H54 (cell line): ENCODE measurements around the gene CDC34.

Experiments
- DNase-seq: peaks from one replicate; pipeline ENCODE4 v3.0.0; 2011; ENCODE audit warnings: low spot score, mixed read lengths; ENCODE audit not compliant: insufficient read length
- FAIRE-seq: peaks from 3 replicates; lab custom pipeline; 2011; peaks lifted over from hg19 to GRCh38; lab: Jason Lieb, UNC
- POLR2A ChIP-seq: IDR thresholded peaks from 2 replicates; pipeline ENCODE4 v1.6.1; 2011; ENCODE audit warnings: low read depth, mild to moderate bottlenecking, low read length

Gene CDC34

DNA sequence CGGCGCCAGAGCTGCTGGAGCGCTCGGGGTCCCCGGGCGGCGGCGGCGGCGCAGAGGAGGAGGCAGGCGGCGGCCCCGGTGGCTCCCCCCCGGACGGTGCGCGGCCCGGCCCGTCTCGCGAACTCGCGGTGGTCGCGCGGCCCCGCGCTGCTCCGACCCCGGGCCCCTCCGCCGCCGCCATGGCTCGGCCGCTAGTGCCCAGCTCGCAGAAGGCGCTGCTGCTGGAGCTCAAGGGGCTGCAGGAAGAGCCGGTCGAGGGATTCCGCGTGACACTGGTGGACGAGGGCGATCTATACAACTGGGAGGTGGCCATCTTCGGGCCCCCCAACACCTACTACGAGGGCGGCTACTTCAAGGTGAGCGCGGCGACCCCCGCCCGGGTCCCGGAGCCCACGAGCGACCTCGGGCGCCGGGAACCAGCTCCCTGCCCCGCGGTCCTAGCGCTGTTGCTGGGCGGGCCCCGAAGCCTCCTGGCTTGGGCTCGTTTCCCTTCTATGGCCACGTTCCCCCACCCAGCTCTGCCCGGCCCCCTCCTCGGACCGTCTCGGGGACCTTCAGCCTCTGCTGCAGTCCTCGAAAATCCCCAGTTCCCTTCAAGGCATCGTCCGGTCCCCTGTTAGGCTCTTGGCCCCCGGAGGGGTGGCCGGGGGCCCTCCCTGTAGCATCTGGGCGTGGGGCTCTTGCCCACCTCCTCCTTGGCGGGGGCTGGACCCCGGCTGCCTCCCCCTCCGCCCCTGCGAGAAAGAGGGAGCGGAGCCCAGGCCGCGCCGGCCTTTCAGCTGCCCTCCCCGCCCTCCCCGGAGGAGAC lies at the start of gene CDC34:
CDC34 (plus strand) TSS at position 8 of the 808 bp plus-strand sequence; CDS start at position 180, 172 bp downstream.
- no peak for FAIRE-seq
- no peak for DNase-seq
- TF ChIP-seq POLR2A = peak; percentile 79

DNA sequence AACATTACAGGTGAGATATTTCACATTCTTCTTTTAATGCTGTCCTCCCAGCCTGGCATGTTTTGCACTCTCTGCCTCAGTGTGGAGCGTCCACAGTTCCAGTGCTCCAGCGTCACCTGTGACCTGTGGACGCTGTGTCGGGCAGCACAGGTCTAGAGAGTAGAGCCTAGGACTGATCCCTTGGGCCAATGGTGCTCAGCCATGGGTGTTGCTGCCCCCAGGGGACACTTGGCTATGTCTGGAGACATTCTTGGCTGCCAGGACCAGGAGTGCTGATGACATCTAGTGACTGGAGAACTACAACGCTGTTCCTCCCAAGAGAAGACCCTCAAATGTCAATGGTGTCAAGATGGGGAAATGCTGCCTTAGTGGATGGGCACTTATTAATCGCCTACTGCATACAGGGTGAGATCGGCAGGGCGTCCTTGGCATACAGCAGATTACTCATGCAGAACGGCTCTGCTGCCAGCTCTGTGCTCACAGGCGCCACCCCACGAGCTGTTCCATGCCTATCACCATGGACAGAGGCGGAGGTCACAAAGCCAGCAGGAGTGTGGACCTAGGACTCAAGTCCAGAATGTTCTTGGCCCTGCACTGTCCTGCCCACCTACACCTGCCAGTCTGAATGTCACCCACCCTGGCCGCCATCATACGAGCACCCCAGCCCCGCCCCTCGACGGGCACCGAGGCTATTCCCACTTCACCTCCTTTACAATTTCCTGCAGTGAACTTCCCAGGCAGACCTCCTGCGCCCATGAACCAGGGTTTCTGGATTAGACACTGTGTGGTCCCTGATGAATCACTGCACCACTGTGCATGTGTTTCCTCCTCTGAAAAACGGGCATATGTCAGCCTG lies 49.1 kb upstream of the CDC34 start:
- FAIRE-seq = no peak
- no peak for TF ChIP-seq POLR2A
- no peak for DNase-seq

DNA sequence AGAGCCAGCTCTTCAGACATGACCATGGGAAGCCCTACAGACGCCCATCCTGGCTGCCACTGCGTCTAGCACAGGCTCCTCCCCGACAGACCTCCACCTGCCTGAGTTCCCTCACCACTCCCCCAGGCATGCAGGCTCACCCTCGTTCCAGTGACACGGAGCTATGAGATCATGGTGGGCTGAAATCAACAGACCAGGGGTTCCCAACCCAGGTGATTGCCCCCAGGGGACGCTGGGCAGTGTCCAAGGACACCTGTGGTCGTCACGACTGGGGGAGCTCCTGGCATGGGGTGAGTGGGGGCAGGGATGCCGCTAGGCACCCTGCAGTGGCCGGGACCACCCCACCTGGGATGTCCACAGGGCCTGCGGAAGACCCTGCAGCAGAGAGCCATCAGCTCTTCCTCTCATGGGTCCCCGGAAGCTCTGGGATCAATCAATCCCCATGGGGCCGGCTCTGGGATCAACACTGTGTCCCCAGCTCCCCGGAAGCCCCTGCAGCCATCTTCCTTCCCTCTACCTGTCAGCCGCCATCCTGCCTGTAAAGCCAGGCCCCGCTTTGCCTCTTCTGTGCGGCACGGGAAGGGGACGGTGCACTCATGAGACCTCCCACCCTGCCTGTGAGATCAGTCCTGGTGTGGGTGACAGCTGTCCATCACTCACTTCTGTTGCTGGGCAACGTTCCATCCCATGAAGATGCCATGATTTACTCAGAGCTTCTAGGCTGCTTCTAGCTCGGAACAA lies 48.1 kb upstream of the CDC34 start:
- FAIRE-seq (no peak), DNase-seq (no peak)
- no peak for TF ChIP-seq POLR2A

DNA sequence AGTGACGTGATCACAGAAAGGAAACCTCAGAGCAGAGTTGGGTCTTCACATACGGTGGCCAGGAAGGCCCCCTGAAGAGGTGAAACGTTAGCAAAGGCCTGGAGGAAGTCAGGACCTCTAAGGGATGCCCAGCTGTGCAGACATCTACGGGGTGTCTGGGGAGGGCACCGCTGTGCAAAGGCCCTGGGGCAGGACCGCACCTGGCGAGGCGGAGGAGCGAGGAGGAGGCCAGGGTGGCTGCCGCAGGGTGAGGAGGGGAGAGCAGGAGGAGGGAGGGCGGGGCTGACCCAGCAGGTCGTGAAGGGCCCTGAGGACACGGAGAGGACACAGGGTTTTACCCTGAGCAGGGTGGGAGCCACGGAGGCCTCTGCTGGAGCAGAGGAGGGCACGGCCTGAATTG lies 47.1 kb upstream of the CDC34 start:
- no peak for FAIRE-seq
- no peak for DNase-seq

GRCh38 chr19:485077-485476 lies 46.5 kb upstream of the CDC34 start:
- TF ChIP-seq POLR2A = no peak
- FAIRE-seq (no peak), DNase-seq (no peak)

More for the DNA sequence above, 47.1 kb upstream of the CDC34 start:
- no peak for TF ChIP-seq POLR2A

DNA sequence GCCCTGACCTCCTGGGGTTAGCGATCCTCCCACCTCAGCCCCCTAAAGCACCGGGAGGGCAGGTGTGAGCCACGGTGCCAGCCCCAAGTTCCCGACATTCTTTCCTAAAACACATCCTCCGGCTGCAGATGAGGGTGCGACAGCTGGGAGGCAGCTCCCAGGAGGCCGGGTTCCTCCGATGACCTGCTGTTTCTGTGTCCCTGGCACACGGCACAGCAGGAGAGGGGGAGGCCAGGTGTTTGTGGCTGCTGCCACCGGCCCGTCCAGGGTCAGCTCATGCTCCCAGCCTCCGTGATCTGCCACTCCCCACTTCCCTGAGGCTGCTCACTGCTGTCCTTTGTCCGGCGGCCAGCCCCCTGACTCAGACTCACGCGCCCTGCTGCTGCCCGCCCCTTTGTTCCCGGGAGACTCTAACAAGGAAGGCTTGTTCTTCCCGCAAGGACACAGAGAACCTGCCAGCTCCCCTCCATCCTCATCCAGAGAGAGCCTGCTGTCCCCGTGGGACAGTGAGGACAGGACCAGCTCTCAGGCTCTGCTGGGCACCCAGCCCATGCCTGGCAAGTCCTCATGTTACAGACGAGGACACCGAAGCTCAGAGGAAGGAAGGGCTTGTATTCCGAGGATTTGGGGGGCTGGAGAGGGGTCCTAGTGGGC lies 45.9 kb upstream of the CDC34 start:
- no peak for TF ChIP-seq POLR2A
- FAIRE-seq (no peak), DNase-seq (no peak)

- TF ChIP-seq POLR2A = peak; percentile 89
- FAIRE-seq = no peak
- peak; percentile 99 for DNase-seq
Measured at GRCh38 chr19:488505-489417, 42.8 kb upstream of the CDC34 start.

DNA sequence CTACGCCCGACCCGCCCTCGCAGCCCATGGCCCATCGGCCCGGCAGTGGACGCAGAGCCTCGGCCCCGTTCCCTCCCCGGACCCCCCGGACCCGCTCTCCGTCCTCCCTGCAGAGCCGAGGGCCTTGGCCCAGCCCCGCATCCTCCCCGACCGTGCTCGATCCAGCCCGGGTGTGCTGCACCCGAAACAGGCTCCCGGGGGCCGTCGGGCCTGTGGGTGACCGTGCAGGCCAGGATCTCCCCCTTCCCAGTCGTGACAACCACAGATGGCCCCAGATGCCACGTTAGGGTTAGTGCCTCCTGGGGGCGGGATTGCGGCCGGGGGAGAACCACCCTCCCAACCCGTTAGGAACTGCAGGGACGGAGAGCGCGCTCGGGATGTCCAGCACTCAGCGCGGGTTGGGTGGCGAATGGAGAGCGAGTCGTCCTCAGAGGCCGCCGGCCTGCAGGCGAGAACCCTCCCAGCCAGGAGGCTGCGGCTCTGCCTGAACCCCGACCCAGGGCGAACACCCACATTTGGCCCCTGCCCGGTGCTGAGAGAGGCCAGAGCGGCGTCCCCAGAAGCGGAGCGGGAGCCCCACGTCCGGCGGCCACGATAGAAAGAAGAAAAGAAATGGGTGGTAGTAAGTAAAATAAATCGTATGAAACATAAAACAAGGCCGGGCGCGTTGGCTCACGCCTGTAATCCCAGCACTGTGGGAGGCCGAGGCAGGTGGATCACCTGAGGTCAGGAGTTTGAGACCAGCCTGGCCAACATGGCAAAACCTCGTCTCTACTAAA lies 42.0 kb upstream of the CDC34 start:
- DNase-seq (no peak), FAIRE-seq (no peak)

GRCh38 chr19:491146-491741 lies 40.3 kb upstream of the CDC34 start:
- TF ChIP-seq POLR2A = no peak
- FAIRE-seq = no peak
- no peak for DNase-seq

More for the DNA sequence above, 42.0 kb upstream of the CDC34 start:
- TF ChIP-seq POLR2A = no peak

DNA sequence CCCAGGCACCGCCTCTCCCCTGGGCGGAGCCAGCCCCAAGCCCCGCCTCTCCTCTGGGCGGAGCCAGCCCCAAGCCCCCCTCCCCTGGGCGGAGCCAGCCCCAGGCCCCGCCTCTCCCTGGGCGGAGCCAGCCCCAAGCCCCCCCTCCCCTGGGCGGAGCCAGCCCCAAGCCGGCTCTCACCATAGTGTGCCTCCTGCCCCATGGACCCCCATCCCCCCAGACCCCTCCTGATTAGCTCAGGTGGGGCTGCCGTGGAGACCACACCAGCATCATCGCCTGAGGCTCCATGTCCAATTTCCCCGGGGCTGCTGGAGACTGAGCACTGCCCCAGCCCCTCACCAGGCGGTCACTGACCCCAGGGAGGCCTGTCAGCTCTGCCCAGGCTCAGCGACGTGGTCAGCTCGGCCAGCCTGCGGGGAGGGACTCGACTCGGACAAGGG lies 39.4 kb upstream of the CDC34 start:
- TF ChIP-seq POLR2A = no peak
- FAIRE-seq = no peak
- DNase-seq = no peak
